Neural progenitor cell (in vitro differentiated cells): Measurements from ENCODE around the gene GATA2.

Experiments
- EZH2 ChIP-seq: fragments of 200-600 bp; sonication (generic); IDR thresholded peaks from 2 replicates; pipeline ENCODE4 v1.6.1; 2017; ENCODE audit warnings: antibody characterized with exemption, mild to moderate bottlenecking, moderate library complexity
- EZH2phosphoT487 ChIP-seq: fragments of 200-600 bp; sonication (generic); IDR thresholded peaks from 2 replicates; pipeline ENCODE4 v1.6.1; 2017; ENCODE audit warnings: antibody characterized with exemption
- TF ChIP-seq, protein P1 (sequence below): fragments of 200-600 bp; sonication (generic); IDR thresholded peaks from 2 replicates; pipeline ENCODE4 v1.5.1; 2017; ENCODE audit warnings: antibody characterized with exemption, mild to moderate bottlenecking

DNA sequence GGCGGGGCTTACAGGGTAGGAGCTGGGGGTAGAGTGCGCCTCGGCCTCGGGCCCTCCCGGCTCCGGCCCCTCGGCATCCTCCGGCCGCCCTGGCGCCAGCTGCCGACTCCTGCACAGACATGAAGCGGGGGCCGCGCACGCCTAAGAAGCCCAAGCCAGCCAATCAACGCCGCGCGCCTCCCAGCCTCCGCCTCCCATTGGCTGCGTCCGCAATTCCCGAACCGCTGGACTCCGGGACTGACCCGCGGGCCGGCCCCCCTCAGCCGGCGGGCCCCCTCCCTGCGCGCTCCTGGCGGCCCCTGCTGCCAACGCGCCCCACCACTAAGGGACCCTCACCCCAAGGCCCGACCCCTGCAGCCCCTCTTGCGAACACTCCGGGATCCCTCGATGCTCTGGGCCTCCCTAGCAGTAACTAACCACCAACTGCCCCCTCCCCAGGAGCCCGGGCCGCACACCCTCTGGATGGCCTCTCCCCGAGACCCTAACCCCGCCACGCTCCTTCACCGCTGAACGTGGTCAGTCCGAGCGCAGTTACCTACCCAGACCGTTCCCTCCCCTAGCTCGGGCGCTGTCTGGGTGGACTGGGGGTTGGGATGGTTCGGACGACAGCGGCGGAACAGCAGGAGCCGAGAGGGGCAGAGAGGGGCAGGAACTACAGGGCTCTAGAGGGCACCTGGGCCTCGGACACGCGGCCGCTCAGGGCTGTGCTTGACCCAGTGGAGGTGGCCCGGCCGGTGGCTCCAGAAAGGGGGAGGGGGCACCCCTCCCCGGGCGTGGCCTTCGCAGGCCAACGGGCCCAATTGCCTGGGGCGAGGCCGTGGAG lies 5.0 kb downstream of the GATA2 start:
- TF ChIP-seq, protein P1, sequence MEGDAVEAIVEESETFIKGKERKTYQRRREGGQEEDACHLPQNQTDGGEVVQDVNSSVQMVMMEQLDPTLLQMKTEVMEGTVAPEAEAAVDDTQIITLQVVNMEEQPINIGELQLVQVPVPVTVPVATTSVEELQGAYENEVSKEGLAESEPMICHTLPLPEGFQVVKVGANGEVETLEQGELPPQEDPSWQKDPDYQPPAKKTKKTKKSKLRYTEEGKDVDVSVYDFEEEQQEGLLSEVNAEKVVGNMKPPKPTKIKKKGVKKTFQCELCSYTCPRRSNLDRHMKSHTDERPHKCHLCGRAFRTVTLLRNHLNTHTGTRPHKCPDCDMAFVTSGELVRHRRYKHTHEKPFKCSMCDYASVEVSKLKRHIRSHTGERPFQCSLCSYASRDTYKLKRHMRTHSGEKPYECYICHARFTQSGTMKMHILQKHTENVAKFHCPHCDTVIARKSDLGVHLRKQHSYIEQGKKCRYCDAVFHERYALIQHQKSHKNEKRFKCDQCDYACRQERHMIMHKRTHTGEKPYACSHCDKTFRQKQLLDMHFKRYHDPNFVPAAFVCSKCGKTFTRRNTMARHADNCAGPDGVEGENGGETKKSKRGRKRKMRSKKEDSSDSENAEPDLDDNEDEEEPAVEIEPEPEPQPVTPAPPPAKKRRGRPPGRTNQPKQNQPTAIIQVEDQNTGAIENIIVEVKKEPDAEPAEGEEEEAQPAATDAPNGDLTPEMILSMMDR: no peak
- TF ChIP-seq EZH2phosphoT487: no peak
- TF ChIP-seq EZH2: no peak
